IPS-15b (cell line): ENCODE data around the gene HPD.

ENCODE experiments used
- H3K27me3 ChIP-seq: one replicate; pipeline ENCODE4 v1.6.1; 2013; ENCODE audit warnings: low read length; ENCODE audit not compliant: control insufficient read depth, insufficient read depth
- H3K36me3 ChIP-seq: one replicate; pipeline ENCODE4 v1.6.1; 2013; ENCODE audit warnings: low read length; ENCODE audit not compliant: control insufficient read depth, insufficient read depth
- H3K4me1 ChIP-seq: one replicate; pipeline ENCODE4 v1.6.1; 2013; ENCODE audit warnings: mild to moderate bottlenecking, low read length; ENCODE audit not compliant: control insufficient read depth, insufficient read depth
- H3K4me3 ChIP-seq: one replicate; pipeline ENCODE4 v1.5.1; 2013; ENCODE audit warnings: low read depth, low read length
- H3K9ac ChIP-seq: one replicate; pipeline ENCODE4 v1.6.1; 2013; ENCODE audit warnings: low read depth, mild to moderate bottlenecking, low read length
- H3K9me3 ChIP-seq: one replicate; pipeline ENCODE4 v1.6.1; 2013; ENCODE audit warnings: mild to moderate bottlenecking, low read length; ENCODE audit not compliant: control insufficient read depth, insufficient read depth

HPD gene

DNA sequence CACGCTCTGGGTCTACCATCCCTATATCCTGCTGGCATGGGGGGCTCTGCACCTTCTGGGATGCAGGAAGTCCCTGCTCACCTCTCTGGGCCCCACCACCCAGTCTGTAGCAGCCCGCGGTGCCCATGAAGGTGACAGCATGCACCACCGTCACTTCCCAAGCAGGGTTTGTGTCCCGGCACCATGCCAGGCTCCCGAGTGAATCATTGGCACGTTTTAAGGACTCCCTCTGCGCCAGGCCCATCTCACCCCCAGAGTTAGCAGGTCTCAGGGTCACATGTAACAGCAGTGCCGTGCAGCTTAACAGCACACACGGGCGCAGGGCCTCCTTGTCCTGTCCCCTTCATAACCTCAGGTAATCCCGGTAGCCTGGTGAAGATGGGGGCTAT, 34.9 kb downstream of the HPD start:
- H3K36me3 ChIP-seq: peaks cover 57% of the 10 kb centered on the region
- H3K9ac ChIP-seq: no peak overlapping the region
- H3K4me1 ChIP-seq: no peaks in the 10 kb centered on the region
- no peaks in the 10 kb centered on the region for H3K27me3 ChIP-seq
- H3K4me3 ChIP-seq: no peak overlapping the region
- H3K9me3 ChIP-seq: no peaks in the 10 kb centered on the region

GRCh38 chr12:121823101-121823726, 35.4 kb downstream of the HPD start:
- Histone ChIP-seq H3K36me3 (peaks cover 56% of the 10 kb centered on the region), H3K9ac (no peak overlapping the region), H3K4me3 (no peak overlapping the region)

GRCh38 chr12:121822393-121823100, 36.1 kb downstream of the HPD start:
- no peaks in the 10 kb centered on the region for H3K27me3 ChIP-seq
- no peak overlapping the region for H3K4me3 ChIP-seq
- H3K36me3 ChIP-seq: peaks cover 56% of the 10 kb centered on the region
- H3K4me1 ChIP-seq: no peaks in the 10 kb centered on the region
- no peaks in the 10 kb centered on the region for H3K9me3 ChIP-seq
- H3K9ac ChIP-seq: no peak overlapping the region

More at GRCh38 chr12:121823101-121823726, 35.4 kb downstream of the HPD start:
- Histone ChIP-seq H3K27me3 (no peaks in the 10 kb centered on the region), H3K4me1 (no peaks in the 10 kb centered on the region), H3K9me3 (no peaks in the 10 kb centered on the region)

- H3K9me3 ChIP-seq: no peaks in the 10 kb centered on the region
- H3K4me3 ChIP-seq: no peak overlapping the region
- no peak overlapping the region for H3K9ac ChIP-seq
- H3K4me1 ChIP-seq: no peaks in the 10 kb centered on the region
- H3K27me3 ChIP-seq: no peaks in the 10 kb centered on the region
- H3K36me3 ChIP-seq: peaks cover 59% of the 10 kb centered on the region
These were observed 38.6 kb downstream of the HPD start for GRCh38 chr12:121820056-121820455.

DNA sequence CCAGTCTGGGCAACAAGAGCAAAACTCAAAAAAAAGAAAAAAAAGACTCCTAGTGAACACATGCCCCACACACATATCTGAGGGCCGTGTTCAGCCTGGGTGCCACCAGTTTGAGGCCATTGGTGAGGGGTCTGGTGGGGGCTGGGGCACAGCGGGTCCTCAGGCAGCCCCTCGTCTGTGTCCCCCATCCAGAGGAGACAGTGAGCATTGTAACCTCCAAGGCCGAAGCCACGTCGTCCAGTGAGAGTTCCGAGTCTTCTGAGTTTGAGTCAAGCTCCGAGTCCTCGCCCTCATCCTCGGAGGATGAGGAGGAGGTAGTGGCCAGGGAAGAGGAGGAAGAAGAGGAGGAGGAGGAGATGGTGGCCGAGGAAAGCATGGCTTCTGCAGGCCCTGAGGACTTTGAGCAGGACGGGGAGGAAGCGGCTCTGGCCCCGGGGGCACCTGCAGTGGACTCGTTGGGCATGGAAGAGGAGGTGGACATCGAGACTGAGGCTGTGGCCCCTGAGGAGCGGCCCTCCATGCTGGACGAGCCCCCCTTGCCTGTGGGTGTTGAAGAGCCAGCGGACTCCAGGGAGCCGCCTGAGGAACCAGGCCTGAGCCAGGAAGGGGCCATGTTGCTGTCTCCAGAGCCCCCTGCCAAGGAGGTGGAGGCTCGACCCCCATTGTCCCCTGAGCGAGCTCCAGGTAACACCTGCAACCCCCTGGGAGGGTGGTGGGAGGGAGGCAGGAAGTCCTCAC, 39.3 kb downstream of the HPD start:
- Histone ChIP-seq H3K9me3 (no peaks in the 10 kb centered on the region), H3K27me3 (no peaks in the 10 kb centered on the region), H3K36me3 (peaks cover 60% of the 10 kb centered on the region), H3K9ac (no peak overlapping the region), H3K4me1 (no peaks in the 10 kb centered on the region), H3K4me3 (no peak overlapping the region)

DNA sequence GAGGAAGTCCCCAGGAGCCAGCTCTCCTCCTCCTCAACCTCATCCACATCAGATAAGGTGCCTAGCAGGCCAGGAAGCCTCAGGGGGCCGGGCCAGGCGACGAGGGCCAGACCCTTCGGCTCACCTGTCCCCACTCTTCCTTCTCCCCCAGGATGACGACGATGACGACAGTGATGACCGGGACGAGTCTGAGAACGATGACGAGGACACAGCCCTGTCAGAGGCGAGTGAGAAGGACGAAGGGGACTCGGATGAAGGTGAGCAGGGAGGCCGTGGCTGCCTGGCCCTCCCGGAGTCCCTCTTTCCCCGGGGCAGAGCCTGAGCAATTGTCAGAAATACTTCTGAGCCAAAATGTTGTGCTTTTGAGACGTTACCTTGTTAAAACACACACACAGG, 41.0 kb downstream of the HPD start:
- Histone ChIP-seq H3K27me3 (no peaks in the 10 kb centered on the region), H3K9ac (no peak overlapping the region), H3K4me3 (no peak overlapping the region), H3K4me1 (peaks cover 6% of the 10 kb centered on the region), H3K9me3 (no peaks in the 10 kb centered on the region), H3K36me3 (peaks cover 55% of the 10 kb centered on the region)

GRCh38 chr12:121816925-121817647, 41.6 kb downstream of the HPD start:
- Histone ChIP-seq H3K9me3 (no peaks in the 10 kb centered on the region), H3K4me3 (no peak overlapping the region), H3K4me1 (peaks cover 6% of the 10 kb centered on the region), H3K9ac (no peak overlapping the region), H3K36me3 (peaks cover 49% of the 10 kb centered on the region), H3K27me3 (no peaks in the 10 kb centered on the region)

GRCh38 chr12:121815263-121815662, 43.4 kb downstream of the HPD start:
- no peaks in the 10 kb centered on the region for H3K27me3 ChIP-seq
- H3K4me3 ChIP-seq: no peak overlapping the region
- peaks cover 11% of the 10 kb centered on the region for H3K4me1 ChIP-seq
- peaks cover 51% of the 10 kb centered on the region for H3K36me3 ChIP-seq
- no peaks in the 10 kb centered on the region for H3K9me3 ChIP-seq
- no peak overlapping the region for H3K9ac ChIP-seq

DNA sequence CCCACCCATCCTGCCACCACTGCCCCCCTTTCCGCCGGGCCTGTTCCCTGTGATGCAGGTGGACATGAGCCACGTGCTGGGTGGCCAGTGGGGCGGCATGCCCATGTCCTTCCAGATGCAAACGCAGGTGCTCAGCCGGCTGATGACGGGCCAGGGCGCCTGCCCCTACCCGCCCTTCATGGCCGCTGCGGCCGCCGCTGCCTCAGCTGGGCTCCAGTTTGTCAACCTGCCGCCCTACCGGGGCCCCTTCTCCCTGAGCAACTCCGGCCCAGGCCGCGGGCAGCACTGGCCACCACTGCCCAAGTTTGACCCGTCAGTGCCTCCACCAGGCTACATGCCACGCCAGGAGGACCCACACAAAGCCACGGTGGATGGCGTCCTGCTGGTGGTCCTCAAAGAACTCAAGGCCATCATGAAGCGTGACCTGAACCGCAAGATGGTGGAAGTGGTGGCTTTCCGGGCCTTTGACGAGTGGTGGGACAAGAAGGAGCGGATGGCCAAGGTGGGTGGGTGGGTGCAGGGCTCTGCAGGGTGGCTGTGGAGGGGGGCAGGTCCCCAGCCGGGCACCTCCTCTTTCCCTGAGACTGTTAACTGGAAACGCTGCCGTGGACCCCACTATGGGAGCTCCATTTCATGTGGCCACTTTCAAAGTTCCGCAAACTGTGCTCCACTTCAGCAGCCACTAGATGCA, 44.1 kb downstream of the HPD start:
- H3K36me3 ChIP-seq: peaks cover 51% of the 10 kb centered on the region
- H3K9ac ChIP-seq: no peak overlapping the region
- no peaks in the 10 kb centered on the region for H3K9me3 ChIP-seq
- no peaks in the 10 kb centered on the region for H3K27me3 ChIP-seq
- peaks cover 11% of the 10 kb centered on the region for H3K4me1 ChIP-seq
- no peak overlapping the region for H3K4me3 ChIP-seq

- no peaks in the 10 kb centered on the region for H3K27me3 ChIP-seq
- H3K9ac ChIP-seq: no peak overlapping the region
- H3K4me3 ChIP-seq: no peak overlapping the region
- no peaks in the 10 kb centered on the region for H3K9me3 ChIP-seq
- H3K36me3 ChIP-seq: peaks cover 52% of the 10 kb centered on the region
- peaks cover 11% of the 10 kb centered on the region for H3K4me1 ChIP-seq
These were observed 44.7 kb downstream of the HPD start for GRCh38 chr12:121813951-121814350.
